A172 (cell line): ENCODE data around the gene RASGRF1. TPM values are rescaled to one million over a fixed set of nuclear protein-coding genes. Genes with fewer than 3 reads are reported as not detected.
"Not testable (repeated sequence)": the region's sequence is repeated elsewhere in the genome, so short reads cannot be mapped to it uniquely, and the experiment has no call there.

Experiments used
- DNase-seq: peaks from one replicate; pipeline ENCODE4 v3.0.0-alpha.2; 2015; ENCODE audit warnings: low spot score
- total RNA-seq: library from RNA; depleted of rRNA; stranded (reverse); fragments of >200 nt; shearing (Covaris generic); gene quantifications from 2 replicates; pipeline ENCODE4 v1.2.3, GENCODE V29; 2014

Gene RASGRF1
- total RNA-seq, 1 experiment from 2014 or later = 1.2 TPM

DNA sequence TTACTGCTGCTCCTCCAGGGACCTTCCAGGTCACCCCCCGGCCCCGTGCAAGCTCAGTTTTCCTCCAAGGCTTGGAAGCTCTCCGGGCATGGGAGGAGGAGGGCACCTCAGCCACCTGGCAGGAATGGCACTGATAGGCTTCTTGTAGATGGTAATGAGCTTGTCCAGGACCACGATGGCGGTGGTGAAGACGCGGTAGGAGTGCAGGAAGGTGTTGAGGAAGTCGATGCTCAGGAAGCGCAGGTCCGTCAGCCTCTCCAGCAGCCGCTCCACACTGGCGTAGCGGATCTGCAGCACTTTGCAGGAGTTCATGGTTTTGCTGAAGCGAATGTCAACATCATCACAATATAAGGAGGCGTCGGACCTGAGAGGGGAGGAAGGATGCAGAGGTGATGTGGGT, 84.5 kb downstream of the RASGRF1 start:
- DNase-seq = no peak

GRCh38 chr15:79004336-79004735, 86.2 kb downstream of the RASGRF1 start:
- peak; percentile 91 for DNase-seq

GRCh38 chr15:79003896-79004295, 86.7 kb downstream of the RASGRF1 start:
- DNase-seq = no peak

- DNase-seq = peak; percentile 84
These were observed 87.3 kb downstream of the RASGRF1 start for GRCh38 chr15:79003301-79003700.

- peak; percentile 69 for DNase-seq
These were observed 88.0 kb downstream of the RASGRF1 start for GRCh38 chr15:79002581-79002980.

- DNase-seq = no peak
These were observed 90.9 kb downstream of the RASGRF1 start for GRCh38 chr15:78999636-79000035.

- DNase-seq = no peak
These were observed 92.1 kb downstream of the RASGRF1 start for GRCh38 chr15:78998526-78998925.

DNA sequence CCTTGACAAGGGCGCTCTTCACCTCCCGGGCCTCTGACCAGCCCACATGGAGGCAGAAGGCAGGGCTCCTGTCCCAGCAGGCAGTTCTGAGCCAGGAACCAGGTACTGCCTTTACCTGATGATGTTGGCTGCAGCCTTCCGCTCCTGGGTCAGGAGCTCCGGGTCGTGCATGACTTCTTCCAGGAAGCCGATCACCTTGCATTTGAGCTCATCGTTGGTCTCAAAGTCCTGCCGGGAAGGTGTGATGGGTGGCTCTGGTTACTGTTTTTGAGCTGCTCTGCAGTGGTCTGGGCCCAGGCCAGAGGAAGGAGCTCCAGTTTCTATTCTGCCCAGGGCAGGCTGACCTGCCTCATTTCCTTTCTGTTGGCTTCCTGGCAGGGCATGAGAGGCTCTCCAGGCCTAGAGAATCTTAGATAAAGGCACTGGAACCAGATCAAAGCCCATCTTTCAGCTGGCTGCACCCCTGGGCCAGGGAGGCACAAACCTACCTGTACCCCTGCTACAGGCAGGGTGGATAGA, 92.5 kb downstream of the RASGRF1 start:
- DNase-seq = no peak

DNA sequence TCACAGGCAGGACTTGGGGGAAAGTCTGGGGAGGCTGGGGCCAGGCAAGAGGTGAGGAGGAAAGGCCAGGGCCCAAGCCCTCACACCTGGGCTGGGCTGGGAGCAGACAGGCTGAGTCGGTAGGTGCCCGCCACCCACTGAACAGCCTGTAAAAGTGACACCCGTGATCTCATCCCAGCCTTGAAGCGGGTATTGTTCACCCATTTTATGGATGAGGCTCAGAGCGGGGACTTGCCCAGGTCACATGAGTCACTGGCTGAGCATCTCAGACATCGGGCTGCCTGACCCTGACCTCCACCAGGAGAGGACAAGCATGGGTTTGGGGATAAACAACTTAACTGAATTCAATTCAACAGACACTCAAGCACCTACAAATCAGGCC, 93.7 kb downstream of the RASGRF1 start:
- peak; percentile 76 for DNase-seq

DNA sequence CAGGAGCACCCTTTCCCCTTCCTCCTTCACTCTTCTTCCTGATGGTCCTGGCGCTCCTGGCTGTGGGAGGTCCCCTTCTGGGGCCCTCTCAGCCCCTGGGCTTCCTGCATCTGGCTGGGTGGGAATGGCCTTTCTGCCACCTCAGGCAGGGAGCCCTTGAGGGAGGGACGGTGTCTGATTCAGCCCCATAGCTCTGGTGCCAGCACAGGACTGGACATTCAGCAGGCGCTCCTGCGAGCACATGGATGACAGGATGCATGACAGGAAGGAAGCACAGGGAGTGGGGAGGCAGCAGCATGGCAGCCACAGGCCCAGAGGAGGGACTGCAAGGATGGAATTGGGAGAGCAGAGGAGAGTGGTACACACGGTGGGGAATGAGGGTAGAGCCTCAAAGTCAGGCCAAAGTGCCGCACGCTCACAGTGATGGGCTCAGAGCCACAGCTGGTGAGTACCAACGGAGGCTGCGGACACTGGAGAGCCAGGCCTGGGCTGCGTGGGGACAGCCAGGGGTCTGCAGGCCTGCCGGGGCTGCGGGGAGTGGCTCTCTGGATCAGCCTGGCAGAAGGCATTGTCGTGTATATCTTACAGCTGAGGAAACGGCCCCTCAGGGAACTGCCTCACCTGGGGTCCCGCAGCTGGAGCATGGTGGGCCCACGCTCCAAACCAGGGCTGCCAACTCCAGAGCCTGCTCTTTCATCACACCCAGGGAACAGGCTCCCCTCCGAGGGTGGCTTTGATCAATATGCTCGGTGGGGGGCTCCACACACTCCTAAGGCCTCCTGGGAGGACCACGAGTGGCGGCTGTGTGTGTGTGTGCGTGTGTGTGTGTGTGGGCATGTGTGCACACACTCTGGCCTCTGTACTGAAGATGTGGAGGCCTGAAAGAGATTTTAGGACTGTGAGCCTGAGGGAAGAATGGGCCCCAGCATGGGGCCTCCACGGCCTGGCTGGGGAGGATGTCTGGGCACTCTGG, 94.4 kb downstream of the RASGRF1 start:
- no peak for DNase-seq

- not testable (repeated sequence) for DNase-seq
These were observed 95.4 kb downstream of the RASGRF1 start for GRCh38 chr15:78995161-78995560.

GRCh38 chr15:78993931-78994530, 96.5 kb downstream of the RASGRF1 start:
- DNase-seq = no peak

- DNase-seq = no peak
These were observed 97.2 kb downstream of the RASGRF1 start for GRCh38 chr15:78993257-78993930.

GRCh38 chr15:78992416-78993256, 97.9 kb downstream of the RASGRF1 start:
- DNase-seq = no peak

- DNase-seq = no peak
These were observed 98.7 kb downstream of the RASGRF1 start for GRCh38 chr15:78991879-78992278.

DNA sequence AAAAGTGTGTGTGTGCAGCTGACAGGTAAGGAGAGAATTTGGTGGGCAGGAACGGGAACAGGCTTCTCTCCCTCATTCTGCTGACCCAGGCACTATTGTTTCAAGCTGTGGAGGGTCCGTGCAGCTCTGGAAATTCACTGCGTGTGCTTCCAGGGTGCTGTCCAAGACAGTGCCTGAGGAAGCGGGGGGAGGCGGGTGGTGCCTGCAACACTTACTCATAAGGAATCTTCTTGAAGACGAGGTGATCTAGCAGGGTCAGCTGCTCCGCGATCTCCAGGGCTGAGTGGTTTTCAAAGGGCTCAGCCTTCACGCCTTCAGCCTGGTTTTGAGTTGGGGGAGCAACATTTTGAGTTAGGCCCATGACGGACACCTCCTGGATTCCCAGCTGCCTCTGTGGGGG, 99.1 kb downstream of the RASGRF1 start:
- no peak for DNase-seq

DNA sequence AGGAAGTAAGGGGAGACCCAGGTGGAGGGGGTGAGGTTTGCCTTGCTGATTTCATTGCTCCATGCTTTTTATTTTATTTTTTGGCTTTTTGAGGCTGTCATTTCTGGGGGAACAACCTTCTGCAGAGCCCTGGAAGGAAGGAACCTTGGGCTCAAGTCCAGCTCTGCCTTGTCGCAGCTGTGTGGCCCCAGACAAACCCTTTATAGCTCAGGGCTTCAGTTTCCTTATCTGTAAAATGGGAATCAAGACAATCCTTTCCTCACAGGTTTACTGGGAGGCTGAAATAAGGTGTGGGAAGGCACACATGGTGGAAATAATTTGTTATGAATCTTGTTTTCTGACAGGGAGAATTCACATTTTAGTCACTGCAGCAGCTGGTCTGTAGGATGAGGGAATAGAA, 100.3 kb downstream of the RASGRF1 start:
- DNase-seq = no peak

- DNase-seq = no peak
These were observed 100.8 kb downstream of the RASGRF1 start for GRCh38 chr15:78989701-78990240.

DNA sequence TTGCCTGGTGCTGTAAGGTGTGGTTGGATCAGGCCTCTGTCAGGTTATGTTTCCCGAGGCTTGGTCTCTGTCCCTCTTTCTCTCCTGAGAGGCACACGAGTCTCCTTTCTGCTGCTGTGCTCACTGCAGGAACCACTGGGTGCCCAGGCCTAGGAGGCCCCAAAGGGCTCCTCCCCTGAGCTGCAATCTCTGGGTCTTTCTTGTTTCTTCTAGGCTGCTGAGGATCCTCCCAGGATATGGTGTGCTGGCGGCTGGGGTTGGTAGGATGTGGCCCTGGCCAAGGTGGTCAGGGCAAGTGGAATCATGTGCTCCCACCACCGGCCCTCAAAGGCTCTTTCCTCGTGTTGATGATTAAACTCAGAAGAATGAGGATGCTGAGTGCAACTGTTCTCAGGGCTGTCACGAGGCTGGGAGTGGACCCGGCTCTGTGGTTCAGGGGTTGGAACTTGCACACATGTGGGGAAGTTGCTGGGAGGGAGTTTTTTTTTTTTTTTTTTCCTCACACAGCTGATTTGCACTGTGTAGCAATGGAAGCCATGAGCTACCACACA, 102.1 kb downstream of the RASGRF1 start:
- peak; percentile 99 for DNase-seq

DNA sequence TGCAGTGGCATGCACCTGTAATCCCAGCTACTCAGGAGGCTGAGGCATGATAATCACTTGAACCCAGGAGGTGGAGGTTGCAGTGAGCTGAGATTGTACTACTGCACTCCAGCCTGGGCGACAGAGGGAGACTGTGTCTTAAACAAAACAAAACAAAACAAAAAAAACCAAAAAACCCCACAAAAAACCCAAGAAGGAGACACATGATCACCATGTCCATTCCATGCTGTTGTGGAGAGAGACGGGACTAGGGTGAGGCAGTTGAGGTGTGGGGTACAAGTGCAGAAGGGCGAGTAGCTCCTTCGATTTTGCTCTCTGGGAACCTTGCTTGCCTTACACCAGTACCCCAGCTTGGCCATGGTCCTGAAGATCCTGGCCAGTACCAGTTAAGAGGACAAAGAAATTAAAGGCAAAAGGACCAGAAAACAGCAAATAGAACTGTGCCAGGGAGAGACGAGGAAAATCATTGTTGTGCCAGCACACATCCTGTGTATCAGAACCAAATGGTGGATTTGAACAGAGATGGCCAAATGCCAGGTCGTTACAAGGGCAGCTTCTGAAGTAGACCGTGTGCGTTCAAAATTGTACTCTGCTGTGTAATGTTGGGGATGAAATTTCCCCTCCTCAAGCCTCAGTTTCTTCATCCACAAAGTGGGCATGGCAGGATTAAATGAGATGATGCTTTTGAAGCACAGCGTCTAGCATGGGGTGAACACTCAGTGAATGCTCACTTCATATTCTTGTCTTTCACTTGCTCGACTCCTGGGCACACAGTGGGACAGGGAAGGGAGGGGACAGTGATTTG, 102.8 kb downstream of the RASGRF1 start:
- DNase-seq = no peak
